ENCODE results near the gene DUSP8.

Gene DUSP8

DNA sequence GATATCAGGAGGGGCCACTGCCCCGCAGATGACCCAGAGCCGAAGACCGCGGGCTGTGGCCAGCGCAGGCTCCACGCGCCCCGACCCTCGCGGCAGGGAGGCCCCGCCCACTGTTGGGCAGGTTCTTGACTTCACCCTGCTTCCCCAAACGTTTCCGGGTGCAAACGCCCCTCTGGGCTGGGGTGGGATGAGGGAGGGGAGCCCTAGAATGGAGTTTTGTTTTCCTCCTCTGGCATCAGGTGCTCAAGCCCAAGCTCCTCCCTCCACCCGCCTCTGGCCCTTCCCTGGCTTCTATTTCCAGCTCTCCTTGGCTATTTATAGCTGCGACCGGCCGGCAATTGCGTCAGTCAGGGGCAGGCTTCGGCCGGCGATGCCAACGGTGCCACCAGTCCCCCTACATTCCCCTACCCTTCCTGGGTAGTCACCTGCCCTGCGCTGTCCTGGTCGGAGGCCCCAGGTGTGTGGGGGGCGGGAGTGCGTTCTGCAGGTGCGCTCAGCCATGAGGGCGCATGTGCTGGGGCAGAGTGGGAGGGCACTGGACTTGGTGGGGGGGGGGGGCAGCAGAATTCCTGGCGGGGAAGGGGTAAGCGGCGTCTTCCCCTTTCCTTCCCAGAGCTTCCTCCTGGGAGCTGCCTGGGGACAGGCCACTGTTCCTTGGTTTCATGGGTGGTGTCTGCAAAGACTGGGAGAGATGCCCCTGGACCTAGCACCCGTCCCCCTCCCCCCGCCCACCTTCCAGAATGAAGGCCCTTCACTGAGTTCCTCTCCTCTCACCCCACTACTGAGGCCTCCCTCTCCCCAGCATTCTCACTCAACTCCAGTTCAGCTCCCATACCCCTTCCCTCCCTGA lies 23.6 kb downstream of the DUSP8 start:
- DNase-seq: no peak

- no peak for DNase-seq
Measured at GRCh38 chr11:1547467-1548098, 24.5 kb downstream of the DUSP8 start.

DNA sequence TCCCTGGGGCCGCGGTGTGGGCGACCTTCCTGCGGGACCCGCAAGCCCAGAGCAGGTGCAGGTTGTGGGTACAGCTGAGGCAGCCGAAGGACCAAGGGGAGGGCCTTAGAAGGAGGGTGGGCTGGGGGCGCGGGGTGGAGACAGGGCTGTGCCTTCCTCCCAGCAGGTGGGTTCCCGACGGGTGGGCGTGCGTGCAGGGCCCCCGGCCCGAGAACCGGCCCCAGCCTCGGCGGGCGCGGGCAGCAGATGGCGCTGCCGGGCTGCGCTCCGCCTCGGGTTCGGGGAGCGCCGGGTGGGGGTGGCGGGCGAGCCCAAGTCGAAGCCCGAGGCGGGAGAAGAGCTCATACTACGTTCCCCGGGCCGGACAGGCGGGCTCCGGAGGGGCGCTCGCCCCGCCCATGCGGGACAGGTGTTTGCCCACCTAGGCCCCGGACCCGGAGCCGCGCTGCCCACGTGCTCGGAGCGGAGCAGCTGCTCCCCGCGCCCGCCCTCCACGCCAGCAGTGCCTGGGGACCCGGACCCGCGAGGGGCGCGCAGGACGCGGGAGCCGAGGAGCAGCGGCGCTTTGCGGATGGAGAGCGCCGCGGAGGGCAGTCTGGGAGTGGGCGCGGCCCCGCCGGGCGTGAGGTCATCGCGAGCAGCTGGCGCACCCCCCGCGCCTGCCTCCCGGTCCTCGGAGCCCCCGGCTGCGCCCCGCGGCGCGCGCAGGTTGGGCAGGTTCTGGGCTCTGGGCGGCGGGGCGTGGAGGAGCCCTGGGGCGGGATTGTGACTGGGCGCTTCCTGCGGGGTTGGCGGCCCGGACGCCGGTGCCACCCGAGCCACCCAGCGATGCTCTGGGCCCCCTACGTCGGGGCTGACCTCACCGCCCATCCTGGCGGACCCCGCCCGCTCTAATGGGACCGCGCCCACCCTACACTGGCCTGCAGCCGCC lies 25.3 kb downstream of the DUSP8 start:
- DNase-seq: no peak

- no peak for DNase-seq
Measured at GRCh38 chr11:1546077-1546535, 26.0 kb downstream of the DUSP8 start.

- no peak for DNase-seq
Measured at GRCh38 chr11:1545432-1545831, 26.6 kb downstream of the DUSP8 start.

DNA sequence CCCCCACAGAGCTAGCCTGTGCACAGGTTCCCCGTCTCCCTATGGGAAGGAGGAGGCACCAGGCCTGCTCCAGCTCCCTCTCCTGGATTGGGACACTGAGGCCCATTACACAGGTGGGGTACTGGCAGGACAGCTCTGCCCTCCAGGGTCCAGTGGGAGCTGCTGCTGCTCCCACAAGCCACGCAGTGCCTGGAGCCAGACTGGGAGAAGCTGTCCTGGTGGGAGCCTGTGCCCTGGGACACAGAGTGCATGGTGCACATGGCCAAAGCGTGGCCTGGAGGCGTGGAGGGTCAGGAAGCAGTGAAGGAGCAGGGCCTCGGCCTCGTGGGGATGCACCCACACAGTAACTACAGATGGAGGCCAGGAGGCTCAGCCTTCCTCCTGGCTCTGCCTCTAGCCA lies 27.5 kb downstream of the DUSP8 start:
- DNase-seq: no peak

GRCh38 chr11:1543606-1544263 lies 28.3 kb downstream of the DUSP8 start:
- DNase-seq: no peak

DNA sequence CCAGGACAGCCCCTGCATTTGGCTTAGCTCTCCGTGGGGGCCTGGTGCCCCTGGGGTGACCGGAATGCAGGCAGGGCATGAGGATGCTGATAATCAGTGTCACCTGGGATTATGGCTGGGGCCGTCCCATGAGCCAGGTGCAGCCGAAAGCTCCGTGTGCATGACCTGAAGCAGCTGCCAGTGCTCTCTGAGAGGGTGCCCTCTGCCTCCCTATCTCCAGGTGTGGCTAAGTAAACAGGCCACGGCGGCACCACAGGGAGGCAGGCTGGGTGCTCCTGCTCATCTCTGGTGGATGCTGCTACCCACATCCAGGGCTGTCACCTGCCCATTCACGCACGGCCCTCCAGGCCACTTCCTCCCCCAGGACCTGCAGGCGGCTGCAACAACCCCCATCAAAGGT lies 29.8 kb downstream of the DUSP8 start:
- DNase-seq: no peak

GRCh38 chr11:1541474-1542204 lies 30.4 kb downstream of the DUSP8 start:
- DNase-seq: no peak

GRCh38 chr11:1540074-1540473 lies 32.0 kb downstream of the DUSP8 start:
- no peak for DNase-seq

- DNase-seq: no peak
Measured at GRCh38 chr11:1538153-1538552, 33.9 kb downstream of the DUSP8 start.

GRCh38 chr11:1536065-1536843 lies 35.8 kb downstream of the DUSP8 start:
- no peak for DNase-seq

DNA sequence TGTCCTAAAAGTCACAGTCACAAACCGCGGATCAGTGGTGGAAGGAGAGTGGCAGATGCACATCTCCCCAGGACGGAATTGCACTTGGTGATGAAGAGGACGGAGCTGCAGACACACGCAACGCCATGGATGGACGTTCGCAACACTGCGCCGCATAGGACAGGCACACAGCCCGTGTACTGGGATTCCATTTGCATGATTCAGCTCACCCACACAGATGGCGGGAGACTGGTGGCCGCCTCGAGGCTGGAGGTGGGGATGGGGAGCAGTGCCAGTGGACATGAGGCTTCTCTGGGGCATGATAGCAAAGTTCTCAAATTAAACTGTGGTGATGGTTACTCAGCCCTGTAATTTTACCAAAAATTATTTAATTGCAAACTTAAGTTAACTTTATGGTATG lies 37.4 kb downstream of the DUSP8 start:
- DNase-seq: no peak

- DNase-seq: no peak
Measured at GRCh38 chr11:1534171-1534570, 37.9 kb downstream of the DUSP8 start.

DNA sequence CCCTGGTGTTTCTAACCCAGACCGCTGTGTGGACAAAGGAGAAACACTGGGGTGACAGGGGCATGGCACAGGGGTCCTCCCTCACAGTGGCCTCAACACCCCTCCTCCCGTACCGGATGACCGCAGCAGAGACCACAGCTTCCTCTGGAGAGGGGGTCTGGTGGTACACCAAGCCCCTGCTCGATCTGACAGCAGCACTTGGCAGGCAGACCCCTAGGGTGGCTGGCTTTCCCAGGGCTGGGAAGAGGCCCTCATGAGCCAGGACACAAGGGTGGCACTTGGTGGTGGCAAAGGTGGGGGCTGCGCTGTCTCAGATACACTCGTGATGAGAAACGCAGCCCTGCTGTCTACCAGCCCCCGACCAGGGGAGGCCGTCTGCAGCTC lies 38.7 kb downstream of the DUSP8 start:
- no peak for DNase-seq

GRCh38 chr11:1532606-1533341 lies 39.3 kb downstream of the DUSP8 start:
- no peak for DNase-seq

DNA sequence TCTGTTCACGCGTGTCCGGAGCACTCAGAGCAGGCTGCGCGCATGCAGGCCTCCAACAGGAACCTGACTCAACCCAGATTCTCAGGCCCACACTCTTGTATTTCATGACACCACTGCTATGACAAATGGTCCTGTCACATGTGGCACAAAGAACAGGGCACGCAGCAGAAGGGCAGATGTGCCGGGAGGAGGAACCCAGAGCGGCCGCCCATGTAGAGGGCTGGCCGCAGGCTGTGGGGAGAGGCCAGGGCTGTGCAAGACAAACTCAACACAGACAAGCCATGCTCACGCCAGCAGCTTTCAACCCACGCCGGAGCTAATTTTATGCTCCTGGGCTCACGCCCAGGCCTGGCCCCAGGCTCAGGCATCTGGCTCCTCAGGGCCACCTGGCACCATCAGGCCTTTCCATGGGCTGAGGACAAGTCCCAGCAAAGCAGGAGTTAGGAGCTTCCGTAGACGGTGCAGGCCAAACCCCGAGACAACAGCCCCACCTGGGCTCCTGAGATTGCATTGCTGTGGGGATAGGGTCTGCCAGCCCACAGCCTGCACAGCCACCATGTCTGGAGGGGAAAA lies 40.0 kb downstream of the DUSP8 start:
- no peak for DNase-seq

DNA sequence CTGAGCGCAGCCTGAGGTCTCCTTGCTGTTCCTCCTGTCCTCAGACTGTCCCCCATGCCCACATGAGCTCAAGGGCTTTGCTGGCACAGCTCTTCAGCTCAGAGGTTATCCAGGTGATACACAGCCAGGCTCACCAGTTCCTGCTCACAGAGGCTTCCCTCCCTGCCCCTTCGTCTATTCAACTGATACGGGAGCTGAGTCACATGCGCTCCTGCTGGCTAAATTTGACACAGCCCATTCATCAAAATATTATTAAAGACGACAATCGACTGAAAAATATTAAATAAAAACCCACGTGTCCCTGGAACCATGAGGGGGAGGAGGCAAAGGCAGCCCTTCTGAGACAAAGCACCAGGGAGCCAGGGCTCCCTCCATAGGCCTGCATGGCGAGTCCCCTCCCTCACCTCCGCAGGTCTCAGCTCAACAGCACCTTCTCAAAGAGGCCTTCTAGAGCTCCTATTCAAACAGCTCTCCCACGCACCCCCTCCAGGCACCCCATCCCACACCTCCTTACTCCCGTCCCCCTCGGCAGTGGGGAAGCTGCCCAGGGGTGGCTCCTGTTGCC lies 40.5 kb downstream of the DUSP8 start:
- no peak for DNase-seq

DNA sequence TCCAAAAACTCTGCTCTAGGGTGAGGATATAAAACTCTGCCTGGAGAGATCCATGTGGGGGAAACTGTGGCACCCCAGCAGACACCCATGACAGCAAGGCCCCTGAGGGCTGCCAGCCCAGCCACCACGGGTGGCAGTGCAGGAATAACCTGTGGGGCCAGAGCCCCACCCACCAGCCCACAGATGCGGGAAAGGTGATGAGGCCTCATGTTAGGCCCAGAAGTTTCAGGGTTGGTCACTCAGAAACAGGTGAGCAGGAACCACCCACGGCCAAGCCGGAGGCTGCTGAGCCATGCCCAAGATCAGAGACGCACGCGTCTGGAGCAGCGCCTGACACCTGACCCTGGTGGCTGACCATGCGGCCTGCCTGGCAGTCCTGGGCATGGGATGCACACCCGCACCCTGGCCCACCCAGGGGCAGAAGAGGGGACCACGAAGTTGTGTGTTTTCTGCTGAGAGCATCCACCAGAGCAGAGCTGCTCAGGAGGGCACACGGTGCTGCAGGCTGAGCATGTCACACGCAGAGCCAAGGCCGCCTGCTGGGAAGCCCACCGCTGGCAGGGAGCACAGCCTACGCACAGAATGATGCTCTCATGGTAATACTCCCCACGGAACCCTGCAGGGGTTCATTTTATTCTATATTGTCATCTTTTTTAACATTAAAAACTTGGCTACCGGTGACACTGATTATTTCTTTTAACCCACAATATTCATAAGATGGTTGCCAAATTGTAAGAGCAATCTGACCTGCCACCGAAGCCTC lies 41.2 kb downstream of the DUSP8 start:
- DNase-seq: no peak

All from AML-193 (cell line).